Ramos (cell line): ENCODE data around the gene HK2.

Experiments
- in situ Hi-C: fragments of 300-500 bp; cut with MboI; formaldehyde crosslinking; loops from one replicate; pipeline ENCODE4 v1.14.3; 2022; ENCODE audit warnings: low sequenced_read_pairs; ENCODE audit not compliant: unreplicated experiment

The HK2 gene

GRCh38 chr2:74873678-74874640, 40.0 kb downstream of the HK2 start:
- in situ Hi-C loops, result no loop called here

DNA sequence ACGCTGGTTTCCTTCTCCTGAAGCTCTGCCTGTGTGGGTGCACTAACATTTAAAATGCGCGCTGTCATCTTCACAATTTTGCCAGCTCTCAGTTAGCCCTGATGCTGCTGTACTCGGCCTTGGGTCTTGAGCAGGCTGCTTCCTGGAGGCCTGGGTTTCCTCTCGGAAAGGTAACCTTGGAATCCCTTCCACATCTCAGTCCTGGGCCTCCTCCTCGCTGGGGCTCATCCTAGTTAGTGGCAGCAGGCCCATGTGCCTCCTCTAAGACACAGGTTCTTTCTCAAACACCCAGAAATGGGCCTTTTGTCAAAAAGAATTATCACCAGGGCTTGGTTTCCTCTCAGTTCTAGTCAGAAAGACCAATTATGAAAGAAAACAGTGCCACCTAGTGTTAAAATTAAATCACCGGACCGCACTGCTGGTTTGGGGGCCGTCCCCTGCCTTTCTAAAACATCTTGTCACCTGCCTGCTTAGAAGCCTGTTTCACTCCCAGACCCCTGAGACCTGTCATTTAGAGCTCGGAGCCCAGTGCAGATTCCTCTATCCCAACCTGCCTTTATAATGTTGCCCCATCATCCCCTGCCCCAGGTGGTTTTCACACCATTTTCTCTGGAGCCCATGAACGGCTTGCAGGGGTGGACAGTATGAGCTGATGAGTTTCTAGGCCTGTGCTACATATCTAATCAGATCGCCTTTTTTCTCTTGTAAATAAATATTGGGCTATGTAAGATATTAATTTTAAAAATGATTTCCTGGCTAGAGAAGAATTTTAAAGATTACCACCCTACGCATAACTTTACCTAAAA, 42.4 kb downstream of the HK2 start:
- in situ Hi-C loops, result loop anchor here (5.0 kb wide), 1 partner anchor 169 kb away; no protein-coding TSS in a partner anchor

DNA sequence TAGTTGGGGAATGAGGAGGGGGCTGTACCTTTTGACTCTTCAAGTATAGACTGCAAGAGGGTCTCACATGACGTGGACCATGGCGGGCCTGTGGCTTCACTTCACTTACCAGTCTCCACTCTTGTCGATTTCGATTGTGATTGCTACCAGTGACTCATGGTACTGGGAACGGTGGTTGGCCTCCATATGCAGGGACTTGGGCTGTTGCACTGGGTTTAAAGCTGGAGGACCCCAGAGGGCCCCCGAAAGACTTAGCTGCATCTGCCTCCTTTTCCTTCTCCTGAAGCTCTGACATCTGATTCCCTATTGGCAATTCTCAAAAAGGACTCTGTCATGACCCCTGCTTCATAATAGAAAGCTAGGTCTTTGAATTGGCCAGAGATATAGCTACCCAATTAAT, 43.4 kb downstream of the HK2 start:
- in situ Hi-C loops, result loop anchor here (5.0 kb wide), 1 partner anchor 170 kb away; no protein-coding TSS in a partner anchor

DNA sequence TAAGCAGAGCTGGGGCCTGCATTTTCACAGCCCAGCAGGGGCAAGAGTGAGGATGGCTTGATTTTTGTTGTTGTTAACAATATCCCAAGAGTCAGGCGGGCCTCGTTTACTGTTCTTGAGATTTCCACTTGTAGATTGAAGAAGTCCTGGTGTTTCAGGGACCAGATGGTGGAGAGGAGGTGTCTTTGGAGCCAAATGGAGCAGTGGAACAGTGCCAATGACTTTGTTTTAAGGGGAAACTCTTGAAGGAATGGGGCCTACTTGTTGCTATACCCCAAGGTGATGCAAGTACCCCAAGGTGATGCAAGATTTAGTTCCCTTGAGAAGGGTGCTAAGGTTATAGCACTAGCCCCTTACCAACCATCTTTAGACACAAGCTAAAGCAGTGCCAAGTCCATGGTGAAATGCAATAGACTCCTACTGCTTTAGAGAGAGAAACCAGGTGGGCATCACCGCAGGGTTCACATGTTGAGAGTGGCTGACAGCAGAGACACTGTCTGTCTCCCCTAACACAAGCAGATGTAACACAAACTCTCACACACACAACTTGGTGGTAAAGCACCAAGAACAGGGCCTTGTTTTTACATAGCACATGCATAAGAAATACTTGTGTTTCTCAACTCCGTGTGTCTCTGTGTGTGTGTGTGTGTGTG, 44.0 kb downstream of the HK2 start:
- in situ Hi-C loops, result loop anchor here (5.0 kb wide), 1 partner anchor 171 kb away; no protein-coding TSS in a partner anchor

DNA sequence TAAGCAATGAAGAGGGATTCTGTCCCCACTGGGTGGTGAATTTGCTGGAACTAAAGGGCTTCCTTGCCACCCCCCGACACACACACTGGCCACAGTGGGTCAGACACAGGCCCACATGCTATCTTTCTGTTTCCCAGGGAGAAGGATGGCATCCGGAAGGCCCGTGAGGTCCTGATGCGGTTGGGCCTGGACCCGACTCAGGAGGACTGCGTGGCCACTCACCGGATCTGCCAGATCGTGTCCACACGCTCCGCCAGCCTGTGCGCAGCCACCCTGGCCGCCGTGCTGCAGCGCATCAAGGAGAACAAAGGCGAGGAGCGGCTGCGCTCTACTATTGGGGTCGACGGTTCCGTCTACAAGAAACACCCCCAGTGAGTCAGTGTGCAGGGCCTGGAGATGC, 44.6 kb downstream of the HK2 start:
- in situ Hi-C loops, result loop anchor here (5.0 kb wide), 1 partner anchor 171 kb away; no protein-coding TSS in a partner anchor

GRCh38 chr2:74880054-74880728, 46.3 kb downstream of the HK2 start:
- in situ Hi-C loops, result no loop called here

DNA sequence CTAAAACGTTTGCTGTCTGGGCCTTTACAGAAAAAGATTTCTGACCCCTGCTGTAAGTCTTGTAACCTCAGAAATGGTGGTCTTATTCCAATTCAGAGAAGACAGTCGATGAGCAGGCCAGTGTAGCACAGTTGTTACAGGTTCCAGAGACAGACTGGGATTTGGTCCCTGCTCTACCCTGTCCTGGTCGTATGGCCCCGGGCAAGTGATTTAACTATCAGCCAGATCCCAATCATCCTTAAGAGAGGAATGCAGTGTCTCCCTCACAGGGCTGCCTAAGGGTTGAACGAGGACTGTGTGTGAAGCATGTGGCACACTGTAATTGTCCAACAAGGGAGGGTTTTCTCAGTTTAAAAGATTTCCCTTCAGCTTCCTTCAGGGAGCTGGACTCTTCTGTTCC, 47.2 kb downstream of the HK2 start:
- in situ Hi-C loops, result no loop called here

DNA sequence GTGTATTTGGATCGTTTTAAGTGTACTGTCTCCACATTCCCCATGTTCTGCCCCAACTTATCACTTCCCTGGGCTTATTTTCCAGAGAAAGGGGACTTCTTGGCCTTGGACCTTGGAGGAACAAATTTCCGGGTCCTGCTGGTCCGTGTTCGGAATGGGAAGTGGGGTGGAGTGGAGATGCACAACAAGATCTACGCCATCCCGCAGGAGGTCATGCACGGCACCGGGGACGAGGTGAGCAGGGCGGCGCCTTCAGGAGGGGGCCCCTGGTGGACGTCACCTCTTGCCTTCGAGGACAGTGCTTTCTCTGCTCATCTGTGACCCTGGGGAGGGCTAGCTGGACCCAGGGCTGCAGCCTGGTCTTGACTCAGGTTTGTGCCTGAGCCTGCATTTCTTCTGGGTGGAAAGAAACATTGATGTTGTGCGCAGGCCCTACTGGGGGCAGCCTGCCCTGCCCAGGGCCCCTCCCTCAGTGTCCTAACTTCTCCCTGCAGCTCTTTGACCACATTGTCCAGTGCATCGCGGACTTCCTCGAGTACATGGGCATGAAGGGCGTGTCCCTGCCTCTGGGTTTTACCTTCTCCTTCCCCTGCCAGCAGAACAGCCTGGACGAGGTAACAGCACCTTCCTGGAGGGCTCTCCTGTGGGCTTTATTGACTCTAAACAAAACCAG, 47.8 kb downstream of the HK2 start:
- in situ Hi-C loops, result no loop called here

GRCh38 chr2:74882299-74882687, 48.4 kb downstream of the HK2 start:
- in situ Hi-C loops, result no loop called here

- in situ Hi-C loops, result no loop called here
These were observed 49.1 kb downstream of the HK2 start for GRCh38 chr2:74883011-74883410.

DNA sequence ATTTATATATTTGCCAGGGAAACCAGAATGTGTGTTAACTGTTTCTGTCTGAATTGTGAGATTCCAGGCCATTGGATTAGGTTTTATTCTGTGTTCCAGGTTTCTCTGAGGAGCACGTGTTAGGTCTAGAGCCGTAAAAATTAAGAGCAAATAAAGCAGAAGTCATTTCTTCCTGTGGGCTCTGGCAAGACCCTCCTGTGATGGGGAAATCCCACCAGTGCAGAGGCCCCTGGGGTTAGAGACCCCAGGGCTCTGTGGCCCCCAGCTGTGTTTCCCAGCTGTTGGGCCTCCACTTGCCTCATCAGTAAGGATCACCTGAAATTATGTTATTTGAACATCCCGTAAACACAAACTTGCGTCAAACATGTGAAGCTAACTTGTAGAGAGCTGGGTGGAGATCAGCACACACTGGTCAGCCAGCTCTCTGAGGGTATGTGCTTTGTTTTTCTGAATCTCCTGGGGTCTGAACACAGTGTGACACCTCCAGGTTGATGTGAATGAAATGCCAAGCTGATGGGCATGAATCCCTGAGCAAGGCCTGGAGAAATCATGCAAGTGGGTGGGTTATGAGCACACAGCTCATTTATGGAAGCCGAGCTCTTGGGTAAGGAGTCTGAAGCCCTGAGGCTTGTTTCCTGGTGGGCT, 50.3 kb downstream of the HK2 start:
- in situ Hi-C loops, result no loop called here

DNA sequence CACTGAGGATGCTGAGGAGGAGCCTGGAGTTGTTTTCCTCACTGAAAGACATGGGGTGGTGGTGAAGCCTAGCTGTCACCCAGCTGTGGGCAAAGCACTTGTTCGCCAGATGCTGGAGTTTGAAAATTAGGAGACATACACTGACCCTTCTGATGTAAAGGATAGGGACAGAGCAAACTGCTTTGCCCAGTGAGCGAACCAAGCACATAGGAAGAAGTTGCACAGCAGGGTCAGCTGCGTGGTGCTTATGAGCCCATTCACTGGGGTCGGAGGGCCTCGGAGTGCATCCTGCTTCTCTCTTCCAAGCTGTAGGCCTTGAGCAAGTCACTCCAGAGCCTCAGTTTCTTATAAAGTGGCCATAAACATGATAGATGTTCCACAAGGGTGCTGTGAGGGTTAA, 50.9 kb downstream of the HK2 start:
- in situ Hi-C loops, result no loop called here

- in situ Hi-C loops, result no loop called here
These were observed 52.3 kb downstream of the HK2 start for GRCh38 chr2:74886251-74886650.

DNA sequence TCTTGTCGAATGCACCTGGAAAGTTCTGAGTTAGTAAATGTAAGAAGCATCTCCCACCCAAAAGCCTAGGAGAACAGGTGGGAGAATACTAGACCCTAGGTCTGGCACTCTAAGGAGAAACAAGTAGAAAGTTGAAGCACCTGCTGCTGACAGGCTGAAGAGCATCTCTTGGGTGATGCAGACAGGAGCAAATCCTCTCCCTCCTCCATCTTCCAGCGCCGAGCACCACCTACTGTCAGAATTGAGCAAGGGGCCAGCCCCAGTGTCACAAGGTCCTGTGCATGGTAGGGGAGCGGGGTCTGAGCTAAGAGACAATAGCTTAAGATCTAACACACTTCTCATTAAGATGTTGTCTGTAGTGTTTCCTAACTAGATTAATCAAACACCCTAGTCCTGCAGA, 52.9 kb downstream of the HK2 start:
- in situ Hi-C loops, result no loop called here

DNA sequence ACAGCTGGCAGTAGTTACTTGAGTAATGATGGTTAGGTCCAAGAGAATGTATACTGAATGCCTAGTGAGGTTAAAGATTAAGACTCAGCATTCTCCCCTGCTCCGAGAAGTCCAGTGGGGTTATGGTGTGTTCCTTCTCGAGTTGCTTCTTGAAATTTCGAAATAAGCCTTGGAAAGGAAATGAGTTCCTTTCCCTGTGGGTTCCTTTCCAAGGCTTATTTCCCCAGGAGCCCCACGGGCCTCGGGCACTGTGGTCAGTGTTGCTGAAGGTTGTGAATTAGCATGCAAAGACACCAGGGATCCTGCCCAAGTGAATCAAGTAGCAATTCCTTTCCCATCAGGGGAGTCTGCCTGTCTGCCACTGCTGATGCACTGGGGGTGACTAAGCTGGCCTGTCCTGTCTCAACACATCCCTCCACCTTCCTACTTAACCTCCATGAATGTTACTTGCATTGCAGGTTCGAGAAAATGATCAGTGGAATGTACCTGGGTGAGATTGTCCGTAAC, 53.6 kb downstream of the HK2 start:
- in situ Hi-C loops, result no loop called here

DNA sequence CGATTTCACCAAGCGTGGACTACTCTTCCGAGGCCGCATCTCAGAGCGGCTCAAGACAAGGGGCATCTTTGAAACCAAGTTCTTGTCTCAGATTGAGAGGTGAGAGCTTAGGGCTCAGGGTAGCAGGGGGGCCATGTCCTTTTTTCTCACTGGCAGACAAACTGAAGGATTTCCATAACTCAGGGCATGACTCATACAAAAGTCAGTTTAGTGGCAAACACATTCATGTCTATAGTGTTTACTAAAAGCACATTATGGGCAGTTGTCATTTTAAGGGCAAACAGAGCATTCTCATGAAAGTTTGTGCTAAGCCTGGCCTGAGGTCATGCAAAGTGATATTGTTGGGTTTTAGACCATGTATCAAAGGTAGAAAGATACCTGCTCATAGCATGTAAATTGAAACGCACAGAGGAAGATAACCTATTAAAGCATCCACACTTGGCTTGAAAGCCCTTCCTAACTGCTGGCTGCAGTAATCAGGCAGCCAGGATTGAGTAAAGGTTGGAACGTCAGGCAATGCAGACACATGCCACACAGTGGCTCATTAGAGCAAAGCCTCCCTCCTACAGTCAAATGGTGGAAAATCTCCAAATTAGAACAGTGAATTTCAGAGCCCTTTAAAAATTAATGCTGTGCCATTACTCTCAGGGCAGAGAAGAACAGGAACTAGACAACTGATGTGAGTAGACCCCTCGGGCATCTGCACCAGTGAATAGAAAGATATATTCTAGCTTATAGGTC, 54.2 kb downstream of the HK2 start:
- in situ Hi-C loops, result no loop called here

GRCh38 chr2:74889159-74889558, 55.2 kb downstream of the HK2 start:
- in situ Hi-C loops, result no loop called here

DNA sequence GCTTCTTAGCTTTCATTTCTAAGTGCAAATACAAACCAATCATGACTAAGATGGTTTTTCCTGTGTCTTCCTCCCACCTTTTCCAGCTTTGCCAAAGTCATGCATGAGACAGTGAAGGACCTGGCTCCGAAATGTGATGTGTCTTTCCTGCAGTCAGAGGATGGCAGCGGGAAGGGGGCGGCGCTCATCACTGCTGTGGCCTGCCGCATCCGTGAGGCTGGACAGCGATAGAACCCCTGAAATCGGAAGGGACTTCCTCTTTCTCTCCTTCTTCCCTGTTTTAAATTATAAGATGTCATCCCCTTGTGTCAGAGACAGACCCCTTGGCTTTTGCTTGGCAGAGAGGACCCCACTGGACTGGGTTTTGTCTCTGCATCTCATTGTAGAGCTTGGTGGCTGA, 56.8 kb downstream of the HK2 start:
- in situ Hi-C loops, result no loop called here
